Endometrial microvascular endothelial cells (primary cell): Measurements from ENCODE around the gene BCAP31. TPM values are rescaled to one million over a fixed set of nuclear protein-coding genes. Genes with fewer than 3 reads are reported as not detected.

Source experiments
- in situ Hi-C: cut with HindIII; loops from 2 replicates; pipeline ENCODE4 v1.10.0; 2017; ENCODE audit warnings: low sequenced_read_pairs, low pct_unique_long_range_greater_than_20kb; ENCODE audit errors: inconsistent ontology term
- total RNA-seq: library from RNA; depleted of rRNA; stranded (reverse); fragments of >200 nt; gene quantifications from one replicate; pipeline ENCODE4 v1.2.3, GENCODE V29; 2015; ENCODE audit errors: inconsistent ontology term

Gene BCAP31
- total RNA-seq, result 282 TPM

DNA sequence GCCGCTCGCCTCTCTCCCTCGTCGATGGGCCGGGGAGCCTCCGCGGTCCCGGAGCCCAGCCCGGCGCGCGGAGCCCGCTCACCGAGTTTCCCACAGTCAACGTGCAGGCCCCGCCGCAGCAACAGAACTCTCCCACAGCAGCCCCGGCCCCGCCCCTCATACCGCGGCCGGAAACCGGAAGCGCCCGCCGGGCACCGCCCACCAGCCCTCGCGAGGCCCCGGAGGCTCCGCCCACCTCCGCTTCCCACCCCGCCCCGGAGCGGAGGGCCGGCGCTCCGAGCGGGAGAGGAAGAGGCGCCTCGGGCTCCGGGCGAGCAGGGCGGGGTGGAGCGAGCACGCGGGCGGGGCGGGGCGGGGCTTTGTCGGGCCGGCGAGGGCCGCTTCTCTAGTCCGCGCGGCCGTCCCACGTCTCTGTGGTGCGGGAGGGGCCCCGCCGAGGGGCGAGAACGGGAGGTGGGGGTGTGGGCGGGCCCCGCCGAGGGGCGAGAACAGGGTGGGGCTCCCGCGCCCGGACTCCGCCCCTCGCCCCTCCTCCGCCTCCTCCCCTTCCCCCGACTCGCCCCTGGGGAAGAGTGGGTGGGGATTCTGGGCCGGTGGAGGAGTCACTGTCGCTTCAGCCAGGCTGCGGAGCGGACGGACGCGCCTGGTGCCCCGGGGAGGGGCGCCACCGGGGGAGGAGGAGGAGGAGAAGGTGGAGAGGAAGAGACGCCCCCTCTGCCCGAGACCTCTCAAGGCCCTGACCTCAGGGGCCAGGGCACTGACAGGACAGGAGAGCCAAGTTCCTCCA lies at the start of gene BCAP31, which contains the start of gene ABCD1:
Gene BCAP31, minus strand, starts transcription at position 136 of the 787 bp plus-strand sequence. CDS start 1,143 bp downstream, outside the sequence.
Gene ABCD1, plus strand, starts transcription at position 605 of the 787 bp plus-strand sequence. CDS start 411 bp downstream, outside the sequence.
- in situ Hi-C loops, result no loop called here

DNA sequence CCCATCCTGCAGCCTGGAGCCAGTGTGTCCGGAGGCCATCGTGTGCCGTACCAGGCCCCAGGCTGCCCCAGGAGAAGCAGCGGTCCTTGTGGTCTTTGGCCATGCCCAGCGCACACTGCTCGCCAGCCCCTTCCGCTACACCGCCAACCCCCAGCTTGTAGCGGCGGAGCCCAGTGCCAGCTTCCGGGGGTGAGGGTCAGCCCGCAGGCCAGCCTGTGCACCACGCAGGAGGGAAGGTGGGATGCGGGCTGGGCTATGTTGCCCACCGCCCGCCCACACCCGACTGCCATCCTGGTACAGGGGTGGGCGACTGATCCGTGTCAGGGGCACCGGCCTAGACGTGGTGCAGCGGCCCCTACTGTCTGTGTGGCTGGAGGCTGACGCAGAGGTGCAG lies 49.0 kb upstream of the BCAP31 start:
- in situ Hi-C loops, result no loop called here

DNA sequence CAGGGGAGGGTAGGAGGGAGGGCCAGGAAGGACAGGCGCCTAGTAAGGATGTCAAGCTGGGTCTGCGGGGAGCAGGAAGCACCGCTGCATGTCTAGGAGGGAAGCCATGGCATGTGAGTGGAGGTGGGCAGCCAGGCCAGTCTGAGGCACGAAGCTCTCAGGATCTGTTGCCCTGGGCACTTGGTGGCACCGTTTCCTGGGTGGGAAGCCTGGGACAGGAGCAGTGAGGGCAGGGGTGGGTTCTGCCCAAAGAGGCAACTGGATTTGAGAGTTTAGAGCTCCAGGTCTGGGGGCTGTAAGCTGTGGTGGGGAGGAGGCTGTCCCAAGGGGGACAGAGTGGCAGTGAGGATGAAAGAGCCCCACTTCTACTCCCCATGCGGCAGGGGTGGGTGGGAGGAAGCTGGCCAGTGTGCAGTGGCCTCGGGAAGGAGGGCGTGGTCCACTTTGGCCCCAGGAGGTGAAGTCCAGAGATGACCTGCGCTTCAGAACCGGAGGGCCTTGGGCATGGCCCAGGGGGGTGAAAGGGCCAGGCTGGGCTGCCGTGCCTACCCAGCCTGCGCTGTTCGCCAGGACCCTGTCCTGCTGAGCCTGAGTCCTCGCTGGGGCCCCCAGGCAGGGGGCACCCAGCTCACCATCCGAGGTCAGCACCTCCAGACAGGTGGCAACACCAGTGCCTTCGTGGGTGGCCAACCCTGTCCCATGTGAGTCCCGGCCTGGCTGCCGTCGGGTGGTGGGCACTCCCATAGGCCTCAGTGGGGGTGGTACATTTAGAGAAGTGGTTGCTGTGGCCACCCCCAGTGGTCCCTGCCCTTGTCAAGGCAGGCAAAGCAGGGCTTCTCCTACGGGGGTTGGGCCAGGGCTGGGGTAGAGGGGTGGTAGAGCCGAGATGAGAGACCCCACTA lies 48.4 kb upstream of the BCAP31 start:
- in situ Hi-C loops, result no loop called here

DNA sequence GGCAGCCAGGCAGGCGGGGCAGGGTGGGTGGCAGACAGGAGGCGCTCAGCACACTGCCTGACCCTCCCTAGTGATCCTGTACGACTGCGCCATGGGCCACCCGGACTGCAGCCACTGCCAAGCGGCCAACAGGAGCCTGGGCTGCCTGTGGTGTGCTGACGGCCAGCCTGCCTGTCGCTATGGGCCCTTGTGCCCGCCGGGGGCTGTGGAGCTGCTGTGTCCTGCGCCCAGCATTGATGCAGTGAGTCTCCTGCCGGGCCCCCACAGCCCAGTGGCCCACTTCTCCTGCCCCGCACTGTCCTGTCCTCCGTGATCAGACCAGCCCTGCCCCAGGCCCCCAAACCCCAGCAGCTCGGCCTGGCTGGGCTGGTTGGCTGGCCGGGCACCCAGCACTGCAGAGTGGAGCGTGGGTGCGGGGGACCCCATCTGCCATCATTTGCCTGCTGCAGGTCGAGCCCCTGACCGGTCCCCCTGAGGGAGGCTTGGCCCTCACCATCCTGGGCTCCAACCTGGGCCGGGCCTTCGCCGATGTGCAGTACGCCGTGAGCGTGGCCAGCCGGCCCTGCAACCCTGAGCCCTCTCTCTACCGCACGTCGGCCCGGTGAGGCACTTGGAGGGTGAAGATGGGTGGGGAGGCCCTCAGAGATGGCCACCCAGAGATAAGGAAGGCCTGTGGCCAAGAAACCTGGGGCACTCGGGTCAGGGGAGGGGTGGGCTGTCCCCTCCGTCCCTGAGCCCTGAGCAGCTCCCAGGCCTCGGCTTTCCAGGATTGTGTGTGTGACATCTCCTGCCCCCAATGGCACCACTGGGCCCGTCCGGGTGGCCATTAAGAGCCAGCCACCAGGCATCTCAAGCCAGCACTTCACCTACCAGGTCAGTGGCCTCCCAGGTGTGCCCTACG lies 47.5 kb upstream of the BCAP31 start:
- in situ Hi-C loops, result no loop called here

DNA sequence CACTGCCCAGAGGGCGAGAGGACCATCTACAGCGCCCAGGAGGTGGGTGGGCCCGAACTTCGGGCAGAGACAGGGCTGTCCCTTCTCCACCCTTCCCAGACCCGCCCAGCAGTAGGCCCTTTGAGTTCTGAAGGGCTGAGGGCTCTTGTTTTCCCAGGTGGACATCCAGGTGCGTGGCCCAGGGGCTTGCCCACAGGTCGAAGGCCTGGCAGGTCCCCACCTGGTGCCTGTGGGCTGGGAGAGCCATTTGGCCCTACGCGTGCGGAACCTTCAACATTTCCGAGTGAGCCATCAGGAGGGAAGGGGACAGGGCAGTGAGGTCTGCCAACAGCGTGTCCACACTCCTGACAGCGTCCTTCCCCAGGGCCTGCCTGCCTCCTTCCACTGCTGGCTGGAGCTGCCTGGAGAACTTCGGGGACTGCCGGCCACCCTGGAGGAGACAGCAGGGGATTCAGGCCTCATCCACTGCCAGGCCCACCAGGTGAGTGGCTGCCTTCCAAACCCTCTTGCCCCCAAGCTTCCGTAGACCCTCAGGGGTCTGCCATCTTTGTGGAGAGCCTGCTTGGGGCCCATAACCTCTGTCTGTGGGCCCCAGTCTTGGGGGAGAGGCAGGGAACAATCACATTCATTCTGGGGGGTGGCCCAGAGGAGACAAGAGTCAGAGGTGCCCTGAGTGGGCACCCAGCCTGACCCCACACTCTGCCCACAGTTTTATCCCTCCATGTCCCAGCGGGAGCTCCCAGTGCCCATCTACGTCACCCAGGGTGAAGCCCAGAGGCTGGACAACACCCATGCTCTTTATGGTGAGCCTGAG lies 46.6 kb upstream of the BCAP31 start:
- in situ Hi-C loops, result no loop called here

DNA sequence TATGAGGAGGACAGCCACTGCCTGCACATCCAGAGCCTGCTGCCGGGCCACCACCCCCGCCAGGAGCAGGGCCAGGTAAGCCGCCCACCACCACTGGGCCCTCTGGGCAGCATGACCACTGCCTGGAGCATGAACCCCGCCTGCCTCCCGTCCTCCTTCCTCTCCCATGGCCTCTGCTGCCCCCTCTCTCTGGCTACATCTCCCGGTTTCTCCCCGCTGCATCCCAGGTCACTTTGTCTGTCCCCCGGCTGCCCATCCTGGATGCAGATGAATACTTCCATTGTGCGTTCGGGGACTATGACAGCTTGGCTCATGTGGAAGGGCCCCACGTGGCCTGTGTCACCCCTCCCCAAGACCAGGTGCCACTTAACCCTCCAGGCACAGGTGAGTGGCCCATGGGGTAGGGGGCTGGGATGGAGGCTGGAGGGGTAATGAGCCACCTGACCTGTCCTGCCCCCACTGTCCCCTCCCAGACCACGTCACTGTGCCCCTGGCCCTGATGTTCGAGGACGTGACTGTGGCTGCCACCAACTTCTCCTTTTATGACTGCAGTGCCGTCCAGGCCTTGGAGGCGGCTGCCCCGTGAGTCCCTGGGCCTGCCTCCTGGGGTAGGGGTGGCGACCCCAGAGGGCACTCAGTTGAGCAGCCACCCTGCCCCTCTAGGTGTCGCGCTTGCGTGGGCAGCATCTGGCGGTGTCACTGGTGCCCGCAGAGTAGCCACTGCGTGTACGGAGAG lies 45.8 kb upstream of the BCAP31 start:
- in situ Hi-C loops, result no loop called here

DNA sequence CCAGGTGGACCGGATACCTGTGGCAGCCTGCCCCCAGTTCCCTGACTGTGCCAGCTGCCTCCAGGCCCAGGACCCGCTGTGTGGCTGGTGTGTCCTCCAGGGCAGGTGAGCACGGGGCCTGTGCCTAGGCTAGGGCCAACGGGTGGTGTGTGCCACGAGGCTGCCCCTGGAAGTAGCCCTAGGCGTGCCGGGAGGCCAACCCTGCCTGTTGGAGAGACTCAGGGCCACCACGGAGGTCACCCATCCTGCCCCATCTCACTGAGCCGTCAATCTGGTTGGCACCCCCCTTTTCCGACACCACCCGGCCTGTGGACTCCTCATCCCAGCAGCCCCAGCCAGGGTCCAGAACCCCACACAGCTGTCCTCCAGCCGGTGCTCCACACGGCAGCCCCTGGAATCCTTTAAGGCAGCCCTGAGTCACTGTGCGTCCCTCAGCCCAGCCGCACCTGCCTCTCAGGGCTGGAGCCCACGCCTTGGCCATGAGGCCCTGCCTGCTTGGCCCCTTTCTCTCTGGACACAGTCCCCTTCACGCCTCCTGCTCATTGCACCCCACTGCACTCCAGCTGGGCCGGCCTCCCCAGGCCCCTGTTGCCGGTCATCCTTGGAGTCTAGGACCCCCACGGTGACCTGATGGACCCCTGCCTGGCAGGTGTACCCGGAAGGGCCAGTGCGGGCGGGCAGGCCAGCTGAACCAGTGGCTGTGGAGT lies 45.1 kb upstream of the BCAP31 start:
- in situ Hi-C loops, result no loop called here

DNA sequence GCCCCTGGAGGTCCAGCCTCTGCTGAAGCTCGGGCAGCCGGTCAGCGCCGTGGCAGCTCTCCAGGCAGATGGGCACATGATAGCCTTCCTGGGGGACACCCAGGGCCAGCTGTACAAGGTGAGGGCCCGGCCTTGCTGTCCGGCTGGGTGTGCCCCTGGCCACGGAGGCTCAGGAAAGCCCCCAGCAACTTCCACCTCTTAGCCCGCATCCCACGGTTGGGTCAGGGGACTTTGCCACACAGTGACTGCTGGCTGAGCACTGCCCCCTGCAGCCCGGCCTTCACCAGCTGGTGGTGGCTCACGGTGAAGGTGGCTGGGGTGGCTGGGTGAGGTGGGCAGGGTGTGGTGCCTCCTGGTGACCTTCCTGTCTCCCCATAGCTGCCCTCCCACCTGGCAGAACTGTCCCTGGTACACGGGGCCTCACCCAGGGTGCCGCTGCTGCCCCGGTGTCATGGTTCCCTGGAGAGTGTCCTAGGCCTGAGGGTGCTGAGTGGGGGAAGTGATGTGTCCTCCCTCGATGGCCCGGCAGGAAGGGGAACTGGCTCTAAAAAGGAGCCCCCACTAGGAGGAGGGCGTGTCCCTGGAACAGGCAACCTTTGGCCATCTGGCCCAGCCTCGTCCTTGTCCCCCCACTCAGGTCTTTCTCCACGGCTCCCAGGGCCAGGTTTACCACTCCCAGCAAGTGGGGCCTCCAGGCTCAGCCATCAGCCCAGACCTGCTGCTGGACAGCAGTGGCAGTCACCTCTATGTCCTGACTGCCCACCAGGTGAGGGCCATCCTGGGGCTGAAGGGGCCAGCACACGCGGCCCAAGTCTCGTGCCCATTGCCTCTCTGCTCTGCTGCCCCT lies 44.3 kb upstream of the BCAP31 start:
- in situ Hi-C loops, result no loop called here

DNA sequence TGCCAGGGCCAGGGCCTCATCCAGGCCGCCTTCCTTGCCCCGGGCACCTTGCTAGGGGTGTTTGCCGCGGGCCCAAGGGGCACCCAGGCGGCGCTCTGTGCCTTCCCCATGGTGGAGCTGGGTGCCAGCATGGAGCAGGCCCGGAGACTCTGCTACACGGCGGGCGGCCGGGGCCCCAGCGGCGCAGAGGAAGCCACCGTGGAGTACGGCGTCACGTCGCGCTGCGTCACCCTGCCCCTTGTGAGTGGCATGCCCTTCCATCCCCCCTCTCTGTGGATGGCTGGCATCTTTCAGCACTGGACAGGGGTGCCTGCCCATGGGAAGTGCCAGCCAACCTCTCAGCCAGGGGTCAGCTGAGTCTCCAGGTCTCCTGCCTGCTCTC lies 43.5 kb upstream of the BCAP31 start:
- in situ Hi-C loops, result no loop called here

DNA sequence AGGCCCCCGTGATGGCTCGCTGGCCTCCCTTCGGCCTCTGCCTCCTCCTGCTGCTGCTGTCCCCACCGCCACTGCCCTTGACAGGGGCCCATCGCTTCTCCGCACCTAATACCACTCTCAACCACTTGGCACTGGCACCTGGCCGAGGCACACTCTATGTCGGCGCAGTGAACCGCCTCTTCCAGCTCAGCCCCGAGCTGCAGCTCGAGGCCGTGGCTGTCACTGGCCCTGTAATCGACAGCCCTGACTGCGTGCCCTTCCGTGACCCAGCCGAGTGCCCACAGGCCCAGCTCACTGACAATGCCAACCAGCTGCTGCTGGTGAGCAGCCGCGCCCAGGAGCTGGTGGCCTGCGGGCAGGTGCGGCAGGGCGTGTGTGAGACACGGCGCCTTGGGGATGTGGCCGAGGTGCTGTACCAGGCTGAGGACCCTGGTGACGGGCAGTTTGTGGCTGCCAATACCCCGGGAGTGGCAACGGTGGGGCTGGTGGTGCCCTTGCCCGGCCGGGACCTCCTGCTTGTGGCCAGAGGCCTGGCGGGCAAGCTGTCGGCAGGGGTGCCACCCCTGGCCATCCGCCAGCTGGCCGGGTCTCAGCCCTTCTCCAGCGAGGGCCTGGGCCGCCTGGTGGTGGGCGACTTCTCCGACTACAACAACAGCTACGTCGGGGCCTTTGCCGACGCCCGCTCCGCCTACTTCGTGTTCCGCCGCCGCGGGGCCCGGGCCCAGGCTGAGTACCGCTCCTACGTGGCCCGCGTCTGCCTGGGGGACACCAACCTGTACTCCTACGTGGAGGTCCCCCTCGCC lies 42.9 kb upstream of the BCAP31 start:
- in situ Hi-C loops, result no loop called here

DNA sequence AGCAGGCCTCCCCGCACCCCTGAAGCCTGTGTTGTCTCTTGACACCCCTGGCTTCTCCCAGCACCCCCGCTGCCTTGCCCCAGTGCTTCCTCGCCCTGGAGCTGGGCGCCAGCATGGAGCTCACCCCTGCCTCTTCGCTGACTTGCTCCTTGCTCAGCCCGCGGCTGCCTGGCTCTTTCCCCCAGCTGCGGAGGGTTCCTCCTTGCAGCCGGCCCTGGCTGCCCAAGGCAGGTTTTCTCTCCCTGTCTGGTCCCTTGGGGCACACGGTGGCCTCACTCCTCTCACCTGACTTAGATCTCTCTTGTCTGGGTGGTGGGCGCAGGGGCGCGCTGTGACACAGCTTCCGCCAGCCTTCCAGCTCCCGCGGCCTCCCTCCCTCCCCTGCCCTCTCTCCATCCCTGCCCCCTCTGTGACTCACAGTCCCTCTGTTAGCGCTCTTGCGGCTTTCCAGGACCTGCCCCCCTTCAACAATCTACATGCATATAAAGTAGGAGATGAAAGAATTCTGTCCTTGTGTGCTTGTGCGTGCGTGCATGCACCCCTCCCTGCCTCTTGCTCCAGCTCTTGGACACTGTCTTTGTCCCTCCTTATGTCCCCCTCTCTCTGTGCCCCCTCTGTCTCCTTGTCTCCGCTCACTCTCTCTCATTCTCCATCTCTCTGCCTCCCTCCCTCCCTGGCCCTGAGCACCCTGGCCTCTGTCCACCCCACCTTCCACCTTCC lies 42.1 kb upstream of the BCAP31 start:
- in situ Hi-C loops, result no loop called here

DNA sequence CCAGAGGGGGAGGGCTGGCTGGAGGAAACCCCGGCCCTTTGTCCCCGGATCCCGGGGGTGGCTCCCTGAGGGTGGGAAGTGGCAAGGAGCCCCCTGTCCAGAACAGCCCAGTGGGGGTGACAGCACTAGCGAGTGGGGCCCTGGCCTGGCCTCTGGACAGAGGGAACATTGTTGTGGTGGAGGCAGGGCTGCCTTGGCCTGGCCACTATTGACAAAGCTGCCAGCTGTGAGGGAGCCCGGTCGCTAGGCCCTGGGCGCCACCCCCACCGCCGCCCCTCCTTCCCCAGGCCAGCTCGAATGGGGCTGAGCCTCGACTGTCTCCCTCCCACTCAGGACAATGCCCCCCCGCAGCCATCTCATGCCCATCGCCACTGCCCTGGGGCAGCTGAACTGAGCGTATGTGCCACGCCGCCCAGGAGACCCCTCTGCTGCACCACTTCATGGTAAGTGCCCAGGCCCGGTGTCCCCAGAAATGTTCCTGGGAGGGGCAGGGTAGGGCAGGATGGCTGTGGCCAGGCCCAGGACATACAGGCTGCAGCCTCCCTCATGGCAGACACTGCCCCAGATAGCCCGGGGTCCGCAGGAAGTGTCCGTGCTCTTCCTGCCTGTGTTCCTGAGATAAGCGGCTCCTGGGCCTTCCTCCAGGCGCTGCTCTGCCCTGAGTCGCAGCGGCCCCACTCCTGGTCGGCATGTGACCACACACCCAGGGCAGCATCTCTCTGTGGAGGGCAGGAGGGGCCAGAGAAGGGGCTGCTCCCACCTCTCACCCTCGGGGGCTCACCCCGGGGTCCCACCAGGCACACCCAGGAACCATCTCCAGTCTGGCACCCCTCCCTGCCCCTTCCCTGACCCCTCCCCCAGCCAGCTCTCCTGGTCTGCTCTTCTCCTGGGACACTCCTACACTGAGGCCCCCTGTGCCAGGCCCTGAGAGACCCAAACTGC lies 41.2 kb upstream of the BCAP31 start:
- in situ Hi-C loops, result no loop called here

DNA sequence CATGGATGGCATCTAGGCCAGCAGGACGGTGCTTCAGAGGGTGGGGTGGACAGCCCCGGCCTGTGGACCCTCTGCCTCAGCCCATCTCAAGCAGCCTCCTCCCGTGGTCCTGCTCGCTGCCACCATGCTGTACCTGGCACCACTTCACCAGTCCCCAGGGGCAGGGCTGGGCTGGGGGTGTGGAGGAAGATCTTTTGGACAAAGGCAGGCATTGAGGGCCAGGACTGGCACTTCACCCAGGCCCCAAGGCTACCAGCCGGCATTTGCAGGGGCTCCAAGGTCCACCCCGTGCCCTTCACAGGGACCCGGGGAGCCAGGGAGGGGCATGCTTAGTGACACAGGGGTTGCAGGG lies 40.6 kb upstream of the BCAP31 start:
- in situ Hi-C loops, result no loop called here
